LNCAP (cell line): Measurements from ENCODE around the gene PYDC2.

ENCODE experiments used
- TF ChIP-seq, protein P1 (sequence below): fragments of 450-650 bp; IDR thresholded peaks from 2 replicates; pipeline ENCODE4 v1.5.1; 2017; ENCODE audit warnings: mild to moderate bottlenecking

The PYDC2 gene

DNA sequence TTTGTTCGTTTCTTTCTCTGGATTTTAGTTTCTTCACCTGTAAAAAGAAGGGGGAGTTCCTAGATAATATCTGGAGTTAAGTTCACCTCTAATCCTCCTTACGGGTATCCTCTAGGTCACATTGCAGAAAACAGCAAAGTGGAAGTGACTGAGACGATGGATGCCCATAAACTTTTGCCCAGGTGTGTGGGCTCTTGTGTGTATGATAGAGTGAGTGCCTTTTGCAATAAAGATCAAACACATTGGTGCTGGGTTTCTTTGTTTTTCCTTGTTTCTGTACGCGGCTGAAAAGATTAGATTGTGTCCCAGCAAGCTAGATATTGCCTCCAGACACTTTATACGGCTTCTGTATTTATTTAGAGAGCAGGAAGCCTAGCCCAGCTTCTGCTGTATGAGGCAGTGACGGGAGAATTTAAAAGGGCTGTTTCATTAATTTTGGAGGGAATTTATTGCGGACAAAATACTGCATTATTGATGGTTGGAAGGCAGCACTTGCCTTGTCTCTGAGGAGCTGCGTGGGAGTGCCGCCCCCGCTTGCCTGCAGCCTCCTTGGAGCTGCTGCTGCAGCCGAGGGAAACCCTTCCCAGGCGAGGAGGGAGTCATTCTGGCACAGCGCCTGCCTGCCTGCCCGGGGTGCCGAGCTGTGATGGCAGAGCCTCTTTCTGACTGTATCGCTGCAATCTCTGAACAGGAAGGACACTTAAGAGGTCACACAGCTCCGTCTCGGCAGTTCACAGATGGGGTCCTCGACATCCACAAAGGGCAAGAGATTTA is 38.5 kb downstream of the PYDC2 start:
- TF ChIP-seq, protein P1, sequence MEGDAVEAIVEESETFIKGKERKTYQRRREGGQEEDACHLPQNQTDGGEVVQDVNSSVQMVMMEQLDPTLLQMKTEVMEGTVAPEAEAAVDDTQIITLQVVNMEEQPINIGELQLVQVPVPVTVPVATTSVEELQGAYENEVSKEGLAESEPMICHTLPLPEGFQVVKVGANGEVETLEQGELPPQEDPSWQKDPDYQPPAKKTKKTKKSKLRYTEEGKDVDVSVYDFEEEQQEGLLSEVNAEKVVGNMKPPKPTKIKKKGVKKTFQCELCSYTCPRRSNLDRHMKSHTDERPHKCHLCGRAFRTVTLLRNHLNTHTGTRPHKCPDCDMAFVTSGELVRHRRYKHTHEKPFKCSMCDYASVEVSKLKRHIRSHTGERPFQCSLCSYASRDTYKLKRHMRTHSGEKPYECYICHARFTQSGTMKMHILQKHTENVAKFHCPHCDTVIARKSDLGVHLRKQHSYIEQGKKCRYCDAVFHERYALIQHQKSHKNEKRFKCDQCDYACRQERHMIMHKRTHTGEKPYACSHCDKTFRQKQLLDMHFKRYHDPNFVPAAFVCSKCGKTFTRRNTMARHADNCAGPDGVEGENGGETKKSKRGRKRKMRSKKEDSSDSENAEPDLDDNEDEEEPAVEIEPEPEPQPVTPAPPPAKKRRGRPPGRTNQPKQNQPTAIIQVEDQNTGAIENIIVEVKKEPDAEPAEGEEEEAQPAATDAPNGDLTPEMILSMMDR = no peak

GRCh38 chr3:191500892-191501291 is 39.9 kb downstream of the PYDC2 start:
- TF ChIP-seq, protein P1 = no peak

- TF ChIP-seq, protein P1 = peak; percentile 69
These were observed 41.6 kb downstream of the PYDC2 start for GRCh38 chr3:191502583-191502982.

DNA sequence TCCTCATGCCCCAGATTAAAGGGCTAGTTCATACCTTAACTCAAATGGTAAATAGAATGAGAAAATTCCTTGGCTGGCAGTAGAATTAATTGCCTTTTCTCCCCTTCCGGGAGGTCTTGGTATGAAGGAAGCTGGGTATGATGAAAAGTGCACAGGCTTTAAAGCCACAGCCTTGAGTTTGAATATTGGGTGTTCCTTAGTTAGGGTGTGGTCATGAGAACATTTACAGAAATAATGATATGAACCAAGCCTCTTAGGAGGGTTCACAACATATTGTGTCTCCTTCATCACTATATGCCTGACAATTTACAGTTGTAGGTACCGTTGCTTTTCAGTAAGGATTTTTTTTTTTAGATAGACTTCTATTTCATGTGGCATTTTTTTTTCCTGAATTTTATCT is 48.1 kb downstream of the PYDC2 start:
- TF ChIP-seq, protein P1 = no peak
